ENCODE measurements around the gene LAMC2.

The LAMC2 gene

GRCh38 chr1:183227422-183228346, 41.6 kb downstream of the LAMC2 start:
- no peak for FAIRE-seq
- DNase-seq (ENCODE audit: insufficient read length, low spot score) = peak; percentile 45
- TF ChIP-seq, protein P1, sequence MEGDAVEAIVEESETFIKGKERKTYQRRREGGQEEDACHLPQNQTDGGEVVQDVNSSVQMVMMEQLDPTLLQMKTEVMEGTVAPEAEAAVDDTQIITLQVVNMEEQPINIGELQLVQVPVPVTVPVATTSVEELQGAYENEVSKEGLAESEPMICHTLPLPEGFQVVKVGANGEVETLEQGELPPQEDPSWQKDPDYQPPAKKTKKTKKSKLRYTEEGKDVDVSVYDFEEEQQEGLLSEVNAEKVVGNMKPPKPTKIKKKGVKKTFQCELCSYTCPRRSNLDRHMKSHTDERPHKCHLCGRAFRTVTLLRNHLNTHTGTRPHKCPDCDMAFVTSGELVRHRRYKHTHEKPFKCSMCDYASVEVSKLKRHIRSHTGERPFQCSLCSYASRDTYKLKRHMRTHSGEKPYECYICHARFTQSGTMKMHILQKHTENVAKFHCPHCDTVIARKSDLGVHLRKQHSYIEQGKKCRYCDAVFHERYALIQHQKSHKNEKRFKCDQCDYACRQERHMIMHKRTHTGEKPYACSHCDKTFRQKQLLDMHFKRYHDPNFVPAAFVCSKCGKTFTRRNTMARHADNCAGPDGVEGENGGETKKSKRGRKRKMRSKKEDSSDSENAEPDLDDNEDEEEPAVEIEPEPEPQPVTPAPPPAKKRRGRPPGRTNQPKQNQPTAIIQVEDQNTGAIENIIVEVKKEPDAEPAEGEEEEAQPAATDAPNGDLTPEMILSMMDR (IDR thresholded peaks at IDR 0.05; ENCODE audit: insufficient read depth, missing control alignments) = peak; percentile 65

DNA sequence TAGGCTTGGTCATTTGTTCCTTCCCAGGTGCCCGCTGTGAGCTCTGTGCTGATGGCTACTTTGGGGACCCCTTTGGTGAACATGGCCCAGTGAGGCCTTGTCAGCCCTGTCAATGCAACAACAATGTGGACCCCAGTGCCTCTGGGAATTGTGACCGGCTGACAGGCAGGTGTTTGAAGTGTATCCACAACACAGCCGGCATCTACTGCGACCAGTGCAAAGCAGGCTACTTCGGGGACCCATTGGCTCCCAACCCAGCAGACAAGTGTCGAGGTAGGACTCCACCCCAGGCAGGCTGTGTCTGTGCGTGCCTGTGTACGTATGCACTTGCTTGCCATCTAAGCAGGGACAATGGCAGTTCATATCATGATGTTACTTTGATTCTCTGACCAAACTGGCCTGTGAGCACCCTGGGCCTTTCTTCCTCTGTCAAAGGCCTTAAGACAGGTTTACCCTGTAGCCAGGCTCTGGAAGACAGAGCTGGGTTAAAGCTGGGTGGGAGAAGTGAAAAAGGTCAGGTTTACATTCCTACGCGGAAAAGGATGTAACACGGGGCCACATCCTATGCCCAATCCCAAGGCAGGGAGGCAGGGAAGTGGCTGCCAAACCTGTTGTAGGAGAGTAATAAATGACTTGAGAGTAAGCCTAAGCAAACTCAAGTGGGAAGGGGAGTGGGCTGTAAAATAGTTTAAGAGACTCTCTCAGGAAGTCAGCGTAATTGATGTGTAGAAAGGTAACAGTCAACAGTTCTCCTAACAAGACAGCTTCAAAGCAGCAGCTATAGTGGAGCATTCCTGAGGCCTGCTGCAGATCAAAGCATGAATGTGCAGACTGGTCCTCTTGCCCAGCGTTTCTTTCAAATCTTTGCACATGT, 42.5 kb downstream of the LAMC2 start:
- TF ChIP-seq, protein P1 (IDR thresholded peaks at IDR 0.05; ENCODE audit: insufficient read depth, missing control alignments) = no peak
- DNase-seq (ENCODE audit: insufficient read length, low spot score) (no peak), FAIRE-seq (no peak)

- TF ChIP-seq, protein P1 (IDR thresholded peaks at IDR 0.05; ENCODE audit: insufficient read depth, missing control alignments) = no peak
- DNase-seq (ENCODE audit: insufficient read length, low spot score) (no peak), FAIRE-seq (no peak)
Observed at GRCh38 chr1:183230413-183230812, 44.3 kb downstream of the LAMC2 start.

DNA sequence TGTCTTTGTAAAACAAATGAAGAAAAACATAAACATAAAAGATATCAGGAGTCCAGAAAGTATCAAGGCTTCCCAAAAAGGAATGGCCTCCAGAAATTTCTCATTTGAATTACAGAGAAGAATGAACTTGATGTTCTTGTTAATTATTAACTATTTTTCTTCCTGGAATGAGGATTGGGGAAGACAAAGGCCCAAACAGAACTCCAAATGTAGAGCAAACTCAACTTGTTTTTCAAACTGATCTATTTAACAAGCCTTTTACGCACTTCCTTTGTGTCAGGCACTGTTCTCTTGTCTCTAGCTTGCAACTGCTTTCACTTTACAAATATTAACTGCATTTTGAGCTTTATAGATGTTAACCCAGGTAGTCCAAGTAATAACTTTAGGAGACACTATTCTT, 45.5 kb downstream of the LAMC2 start:
- TF ChIP-seq, protein P1 (IDR thresholded peaks at IDR 0.05; ENCODE audit: insufficient read depth, missing control alignments) = no peak
- FAIRE-seq = no peak

GRCh38 chr1:183233113-183233512, 47.0 kb downstream of the LAMC2 start:
- TF ChIP-seq, protein P1 (IDR thresholded peaks at IDR 0.05; ENCODE audit: insufficient read depth, missing control alignments) = no peak
- DNase-seq (ENCODE audit: insufficient read length, low spot score) (no peak), FAIRE-seq (no peak)

More for the DNA sequence above, 45.5 kb downstream of the LAMC2 start:
- no peak for DNase-seq (ENCODE audit: insufficient read length, low spot score)

DNA sequence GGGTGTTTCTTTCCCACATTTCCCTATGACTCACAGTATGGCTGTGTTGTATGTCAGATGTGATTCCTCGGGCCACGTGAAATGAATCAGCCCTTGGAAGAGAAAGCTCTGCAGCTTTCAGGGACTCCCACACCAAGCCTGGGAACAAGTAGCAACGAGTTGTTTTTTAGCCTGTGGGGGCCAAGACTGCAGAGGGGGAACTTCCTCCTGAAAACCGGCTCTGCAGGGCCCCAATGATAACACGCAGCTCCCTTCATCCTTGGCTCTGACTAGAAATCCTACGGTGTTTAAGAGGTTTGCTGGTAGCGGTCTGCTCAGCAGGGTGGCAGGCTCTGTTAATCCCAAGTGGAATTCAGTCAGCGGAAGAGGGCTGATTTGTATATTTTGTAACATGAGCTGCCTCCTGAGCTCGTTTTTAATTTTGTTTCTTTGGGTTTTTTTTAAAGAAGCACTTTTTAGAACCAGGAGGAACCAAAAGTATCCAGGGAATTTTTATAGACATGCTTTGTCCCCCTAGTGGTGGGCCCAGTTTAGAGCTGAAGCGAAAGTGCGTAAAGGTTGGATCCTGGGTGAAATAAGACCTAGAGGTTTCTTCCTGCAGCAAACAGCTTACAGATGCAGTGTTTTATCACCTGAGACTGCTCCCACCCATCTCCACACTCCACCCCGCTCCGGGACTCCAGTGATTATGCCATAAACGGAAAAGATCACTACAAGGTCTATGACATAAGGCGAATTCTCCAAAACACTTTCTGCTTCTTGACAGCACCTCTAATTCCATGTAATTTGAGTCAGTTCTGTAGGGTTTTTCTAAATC, 48.8 kb downstream of the LAMC2 start:
- FAIRE-seq = no peak
- DNase-seq (ENCODE audit: insufficient read length, low spot score) = no peak
- TF ChIP-seq, protein P1 (IDR thresholded peaks at IDR 0.05; ENCODE audit: insufficient read depth, missing control alignments) = peak; percentile 51
